ENCODE data around the gene RNF208.

RNF208 gene

DNA sequence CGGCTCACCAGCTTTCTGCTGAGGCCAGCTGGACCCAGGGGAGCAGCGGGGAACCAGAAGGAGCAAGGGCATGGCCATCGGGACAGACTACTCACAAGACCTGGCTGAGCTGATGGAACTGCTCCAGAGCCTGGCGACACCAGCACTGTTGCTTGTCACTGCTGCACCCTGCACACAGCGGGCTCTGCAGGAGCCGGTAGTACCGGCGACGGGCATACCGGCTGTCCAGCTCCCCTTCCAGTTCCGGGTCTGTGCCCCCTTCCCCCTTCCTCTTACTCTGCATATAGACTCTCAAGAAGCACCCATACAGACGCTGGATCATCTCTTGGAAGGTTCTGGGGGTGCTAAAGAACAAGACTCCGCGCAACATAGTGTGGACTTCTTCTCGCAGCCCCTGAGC is 34.7 kb downstream of the RNF208 start:
- Histone ChIP-seq H3K4me2 (ENCODE audit: low read length, poor library complexity, severe bottlenecking) (peak overlapping the region; percentile 90), H3K9me3 (ENCODE audit: control insufficient read depth, low read length) (no peaks in the 10 kb centered on the region), H3K18ac (ENCODE audit: low read depth in 1 of 2, low read length in 2 of 2) (no peak overlapping the region), H3K9ac (ENCODE audit: low read length) (peak overlapping the region; percentile 96), H4K8ac (ENCODE audit: low read length) (no peak overlapping the region), H3K14ac (ENCODE audit: low read length in 2 of 2) (no peak overlapping the region), H2BK5ac (ENCODE audit: low read depth, low read length, poor library complexity, severe bottlenecking) (no peak overlapping the region), H2BK15ac (ENCODE audit: low read depth, poor library complexity, severe bottlenecking) (no peak overlapping the region), H2BK120ac (ENCODE audit: low read depth, low read length) (no peak overlapping the region), H3K27me3 (ENCODE audit: control insufficient read depth in 1 of 2, insufficient read depth in 1 of 2, low read length in 2 of 2) (no peaks in the 10 kb centered on the region), H3K4ac (ENCODE audit: low read depth in 1 of 2, low read length in 2 of 2) (no peak overlapping the region), H3K79me1 (replicated peaks; ENCODE audit: low read length, poor library complexity, severe bottlenecking) (peaks cover 57% of the 10 kb centered on the region), H2AFZ (ENCODE audit: low read depth, low read length) (no peak overlapping the region), H2BK12ac (ENCODE audit: low read length in 2 of 2) (no peak overlapping the region), H3K4me3 (ENCODE audit: insufficient read depth in 1 of 2, low read depth in 1 of 2, low read length in 2 of 2) (peak overlapping the region; percentile 91 to 100), H3K27ac (ENCODE audit: low read length, poor library complexity, severe bottlenecking) (no peak overlapping the region), H3K36me3 (ENCODE audit: control insufficient read depth in 1 of 2, insufficient read depth in 2 of 2, low read depth in 1 of 2, low read length in 2 of 2) (peaks cover 76 to 78% of the 10 kb centered on the region in 2 experiments), H2AK5ac (ENCODE audit: low read length, severe bottlenecking) (no peak overlapping the region), H3K23ac (ENCODE audit: low read length in 2 of 2) (no peak overlapping the region), H3K4me1 (ENCODE audit: control insufficient read depth, insufficient read depth, low read depth, low read length) (peaks cover 40% of the 10 kb centered on the region), H4K91ac (ENCODE audit: low read length) (no peak overlapping the region)
- DNase-seq = no peak
- 89% methylated on average over 15 of the region's 15 CpGs for WGBS

DNA sequence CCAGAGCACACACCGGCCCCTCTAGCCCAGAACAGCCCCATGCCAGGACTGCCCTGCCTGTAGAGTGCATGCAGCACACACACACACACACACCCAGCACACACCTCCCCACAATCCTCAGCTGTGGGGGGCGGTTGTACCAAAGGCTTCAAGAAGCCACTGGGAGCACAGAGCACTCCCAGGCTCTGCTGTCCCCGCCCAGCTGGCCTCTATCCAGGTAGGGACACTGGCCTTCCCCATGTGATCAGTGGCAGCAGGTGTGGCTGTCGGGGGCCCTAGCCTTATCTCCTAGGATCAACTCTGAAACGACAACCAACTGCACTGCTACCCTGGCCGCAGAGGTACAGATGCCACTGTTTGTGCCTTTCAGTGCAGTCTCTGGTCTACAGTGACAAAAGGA is 35.7 kb downstream of the RNF208 start:
- no peak for DNase-seq
- no peak overlapping the region for H3K27ac ChIP-seq (ENCODE audit: low read length, poor library complexity, severe bottlenecking)
- H3K23ac ChIP-seq (ENCODE audit: low read length in 2 of 2) = no peak overlapping the region
- WGBS = 91% methylated on average over 6 of the region's 6 CpGs
- no peak overlapping the region for H2AK5ac ChIP-seq (ENCODE audit: low read length, severe bottlenecking)
- H3K36me3 ChIP-seq (ENCODE audit: control insufficient read depth in 1 of 2, insufficient read depth in 2 of 2, low read depth in 1 of 2, low read length in 2 of 2) = peaks cover 74 to 76% of the 10 kb centered on the region in 2 experiments
- peak overlapping the region in 1 of 2 experiments; percentile 100 for H3K4me3 ChIP-seq (ENCODE audit: insufficient read depth in 1 of 2, low read depth in 1 of 2, low read length in 2 of 2)
- H2BK15ac ChIP-seq (ENCODE audit: low read depth, poor library complexity, severe bottlenecking) = no peak overlapping the region
- H4K91ac ChIP-seq (ENCODE audit: low read length) = no peak overlapping the region
- no peak overlapping the region for H2BK12ac ChIP-seq (ENCODE audit: low read length in 2 of 2)
- H2AFZ ChIP-seq (ENCODE audit: low read depth, low read length) = no peak overlapping the region
- no peak overlapping the region for H3K9ac ChIP-seq (ENCODE audit: low read length)
- no peak overlapping the region for H2BK120ac ChIP-seq (ENCODE audit: low read depth, low read length)
- no peak overlapping the region for H2BK5ac ChIP-seq (ENCODE audit: low read depth, low read length, poor library complexity, severe bottlenecking)
- no peaks in the 10 kb centered on the region for H3K27me3 ChIP-seq (ENCODE audit: control insufficient read depth in 1 of 2, insufficient read depth in 1 of 2, low read length in 2 of 2)
- no peak overlapping the region for H3K4ac ChIP-seq (ENCODE audit: low read depth in 1 of 2, low read length in 2 of 2)
- no peak overlapping the region for H3K4me2 ChIP-seq (ENCODE audit: low read length, poor library complexity, severe bottlenecking)
- H3K14ac ChIP-seq (ENCODE audit: low read length in 2 of 2) = no peak overlapping the region
- no peak overlapping the region for H3K18ac ChIP-seq (ENCODE audit: low read depth in 1 of 2, low read length in 2 of 2)
- H3K79me1 ChIP-seq (replicated peaks; ENCODE audit: low read length, poor library complexity, severe bottlenecking) = peaks cover 50% of the 10 kb centered on the region
- H4K8ac ChIP-seq (ENCODE audit: low read length) = no peak overlapping the region
- peaks cover 38% of the 10 kb centered on the region for H3K4me1 ChIP-seq (ENCODE audit: control insufficient read depth, insufficient read depth, low read depth, low read length)
- no peaks in the 10 kb centered on the region for H3K9me3 ChIP-seq (ENCODE audit: control insufficient read depth, low read length)

DNA sequence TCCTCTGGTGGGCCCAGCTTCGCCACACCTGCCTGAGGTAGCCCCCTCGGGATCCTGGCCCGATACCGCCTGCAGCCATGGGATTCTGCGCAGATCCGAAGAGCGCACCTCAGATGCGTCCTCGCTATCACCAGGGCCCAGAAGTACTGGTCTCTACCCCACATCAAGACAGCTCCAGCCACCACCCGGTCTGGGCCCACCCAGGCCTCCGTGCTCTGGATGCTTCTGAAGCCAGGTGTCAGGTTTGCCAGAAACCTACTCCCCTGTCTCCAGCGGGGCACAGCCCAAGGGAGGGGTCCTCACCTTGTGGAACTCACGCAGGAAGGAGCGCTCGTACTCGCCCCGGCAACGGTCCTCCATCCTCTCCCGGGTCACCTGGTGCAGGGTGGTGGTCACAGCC is 36.1 kb downstream of the RNF208 start:
- H3K9ac ChIP-seq (ENCODE audit: low read length) = no peak overlapping the region
- no peak overlapping the region for H3K27ac ChIP-seq (ENCODE audit: low read length, poor library complexity, severe bottlenecking)
- 92% methylated on average over 19 of the region's 19 CpGs for WGBS
- H3K4me2 ChIP-seq (ENCODE audit: low read length, poor library complexity, severe bottlenecking) = no peak overlapping the region
- no peak overlapping the region for H3K14ac ChIP-seq (ENCODE audit: low read length in 2 of 2)
- no peak overlapping the region for H3K18ac ChIP-seq (ENCODE audit: low read depth in 1 of 2, low read length in 2 of 2)
- peaks cover 48% of the 10 kb centered on the region for H3K79me1 ChIP-seq (replicated peaks; ENCODE audit: low read length, poor library complexity, severe bottlenecking)
- H3K4ac ChIP-seq (ENCODE audit: low read depth in 1 of 2, low read length in 2 of 2) = no peak overlapping the region
- H2BK120ac ChIP-seq (ENCODE audit: low read depth, low read length) = no peak overlapping the region
- H3K23ac ChIP-seq (ENCODE audit: low read length in 2 of 2) = no peak overlapping the region
- H3K27me3 ChIP-seq (ENCODE audit: control insufficient read depth in 1 of 2, insufficient read depth in 1 of 2, low read length in 2 of 2) = no peaks in the 10 kb centered on the region
- no peak overlapping the region for H2BK15ac ChIP-seq (ENCODE audit: low read depth, poor library complexity, severe bottlenecking)
- peaks cover 74 to 76% of the 10 kb centered on the region in 2 experiments for H3K36me3 ChIP-seq (ENCODE audit: control insufficient read depth in 1 of 2, insufficient read depth in 2 of 2, low read depth in 1 of 2, low read length in 2 of 2)
- H3K4me3 ChIP-seq (ENCODE audit: insufficient read depth in 1 of 2, low read depth in 1 of 2, low read length in 2 of 2) = no peak overlapping the region
- H3K4me1 ChIP-seq (ENCODE audit: control insufficient read depth, insufficient read depth, low read depth, low read length) = peaks cover 34% of the 10 kb centered on the region
- no peak overlapping the region for H2BK5ac ChIP-seq (ENCODE audit: low read depth, low read length, poor library complexity, severe bottlenecking)
- no peak overlapping the region for H2AFZ ChIP-seq (ENCODE audit: low read depth, low read length)
- H3K9me3 ChIP-seq (ENCODE audit: control insufficient read depth, low read length) = no peaks in the 10 kb centered on the region
- no peak for DNase-seq
- no peak overlapping the region for H4K8ac ChIP-seq (ENCODE audit: low read length)
- H2AK5ac ChIP-seq (ENCODE audit: low read length, severe bottlenecking) = no peak overlapping the region
- H4K91ac ChIP-seq (ENCODE audit: low read length) = no peak overlapping the region
- no peak overlapping the region for H2BK12ac ChIP-seq (ENCODE audit: low read length in 2 of 2)

DNA sequence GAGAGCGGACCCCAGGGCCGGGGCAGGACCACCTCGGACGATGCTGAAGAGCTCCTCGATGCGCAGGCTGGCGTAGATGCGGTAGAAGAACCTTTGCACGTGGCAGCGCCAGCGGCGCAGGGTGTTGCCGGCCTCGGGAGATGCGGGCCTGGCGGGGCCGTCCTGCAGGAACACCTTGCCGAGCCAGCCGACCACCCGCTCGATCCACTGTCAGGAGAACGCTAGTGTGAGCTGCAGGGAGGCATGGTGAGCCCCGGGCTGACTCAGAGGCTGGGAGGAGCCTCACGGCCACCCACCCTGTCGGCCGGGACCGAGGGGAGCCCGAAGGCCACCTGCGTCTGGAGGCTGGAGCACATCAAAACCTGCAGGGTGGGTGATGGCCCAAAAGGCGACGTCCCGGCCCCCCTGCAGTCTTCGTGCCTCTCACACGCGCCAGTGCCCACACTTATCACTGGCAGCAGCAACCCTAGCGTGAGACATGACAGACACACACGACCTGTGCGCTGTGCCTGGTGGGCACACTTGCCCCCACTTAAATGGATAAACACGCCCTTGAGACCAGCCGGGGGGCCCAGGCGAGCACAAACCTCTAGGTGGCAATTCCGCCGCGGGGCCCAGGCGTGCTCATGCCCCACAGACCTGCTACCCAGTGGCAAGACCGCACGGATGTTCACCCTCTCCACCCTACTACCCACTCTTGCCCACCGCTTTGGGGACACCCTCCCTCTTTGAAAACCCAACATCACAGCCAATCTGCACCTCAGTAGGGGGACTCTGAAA is 37.0 kb downstream of the RNF208 start:
- H3K9ac ChIP-seq (ENCODE audit: low read length) = no peak overlapping the region
- peaks cover 28% of the 10 kb centered on the region for H3K4me1 ChIP-seq (ENCODE audit: control insufficient read depth, insufficient read depth, low read depth, low read length)
- no peak overlapping the region for H3K4me2 ChIP-seq (ENCODE audit: low read length, poor library complexity, severe bottlenecking)
- H3K36me3 ChIP-seq (ENCODE audit: control insufficient read depth in 1 of 2, insufficient read depth in 2 of 2, low read depth in 1 of 2, low read length in 2 of 2) = peaks cover 73 to 76% of the 10 kb centered on the region in 2 experiments
- H3K23ac ChIP-seq (ENCODE audit: low read length in 2 of 2) = no peak overlapping the region
- no peak overlapping the region for H2AK5ac ChIP-seq (ENCODE audit: low read length, severe bottlenecking)
- no peak overlapping the region for H3K27ac ChIP-seq (ENCODE audit: low read length, poor library complexity, severe bottlenecking)
- no peak overlapping the region for H4K8ac ChIP-seq (ENCODE audit: low read length)
- no peaks in the 10 kb centered on the region for H3K9me3 ChIP-seq (ENCODE audit: control insufficient read depth, low read length)
- no peaks in the 10 kb centered on the region for H3K27me3 ChIP-seq (ENCODE audit: control insufficient read depth in 1 of 2, insufficient read depth in 1 of 2, low read length in 2 of 2)
- peaks cover 45% of the 10 kb centered on the region for H3K79me1 ChIP-seq (replicated peaks; ENCODE audit: low read length, poor library complexity, severe bottlenecking)
- no peak overlapping the region for H3K4ac ChIP-seq (ENCODE audit: low read depth in 1 of 2, low read length in 2 of 2)
- 98% methylated on average over 46 of the region's 48 CpGs for WGBS
- DNase-seq = no peak
- H3K18ac ChIP-seq (ENCODE audit: low read depth in 1 of 2, low read length in 2 of 2) = no peak overlapping the region
- no peak overlapping the region for H2BK12ac ChIP-seq (ENCODE audit: low read length in 2 of 2)
- H2BK15ac ChIP-seq (ENCODE audit: low read depth, poor library complexity, severe bottlenecking) = no peak overlapping the region
- H2BK5ac ChIP-seq (ENCODE audit: low read depth, low read length, poor library complexity, severe bottlenecking) = no peak overlapping the region
- H4K91ac ChIP-seq (ENCODE audit: low read length) = peak overlapping the region; percentile 20
- no peak overlapping the region for H2BK120ac ChIP-seq (ENCODE audit: low read depth, low read length)
- H3K4me3 ChIP-seq (ENCODE audit: insufficient read depth in 1 of 2, low read depth in 1 of 2, low read length in 2 of 2) = no peak overlapping the region
- no peak overlapping the region for H3K14ac ChIP-seq (ENCODE audit: low read length in 2 of 2)
- no peak overlapping the region for H2AFZ ChIP-seq (ENCODE audit: low read depth, low read length)
